GM23248 (cell line): Measurements from ENCODE around the gene RALY.

ENCODE experiments used
- EZH2 ChIP-seq: fragments of 200-600 bp; sonication (generic); IDR thresholded peaks from 2 replicates; pipeline ENCODE4 v1.6.1; 2018; ENCODE audit warnings: antibody characterized with exemption, mild to moderate bottlenecking; ENCODE audit not compliant: insufficient read depth, poor library complexity, severe bottlenecking
- EZH2phosphoT487 ChIP-seq: fragments of 200-600 bp; sonication (generic); IDR thresholded peaks from 2 replicates; pipeline ENCODE4 v1.6.1; 2018; ENCODE audit warnings: antibody characterized with exemption, moderate library complexity, mild to moderate bottlenecking, low read depth; ENCODE audit not compliant: insufficient read depth

GRCh38 chr20:34078540-34078939 is 84.8 kb downstream of the RALY start:
- TF ChIP-seq EZH2phosphoT487: no peak
- no peak for TF ChIP-seq EZH2
